Activated naive CD8-positive, alpha-beta T cell (primary cell): Measurements from ENCODE around the gene RUSC1.
"Not testable (repeated sequence)": the region's sequence is repeated elsewhere in the genome, so short reads cannot be mapped to it uniquely, and the experiment has no call there.

Source experiments
- H3K27ac Mint-ChIP-seq: one replicate; pipeline ENCODE4 v1.8.0; 2021; ENCODE audit warnings: mixed read lengths
- H3K27me3 Mint-ChIP-seq: one replicate; pipeline ENCODE4 v1.8.0; 2021; ENCODE audit warnings: mixed read lengths
- H3K36me3 Mint-ChIP-seq: one replicate; pipeline ENCODE4 v1.8.0; 2021; ENCODE audit warnings: mixed read lengths
- H3K4me1 Mint-ChIP-seq: one replicate; pipeline ENCODE4 v1.8.0; 2021; ENCODE audit warnings: low read depth, mixed read lengths
- H3K4me3 Mint-ChIP-seq: one replicate; pipeline ENCODE4 v1.8.0; 2021; ENCODE audit warnings: mild to moderate bottlenecking, mixed read lengths
- H3K9me3 Mint-ChIP-seq: one replicate; pipeline ENCODE4 v1.8.0; 2021; ENCODE audit warnings: low read depth, mixed read lengths

The RUSC1 gene

GRCh38 chr1:155324717-155325602 lies 4.3 kb downstream of the RUSC1 start:
- Mint-ChIP-seq H3K27ac (no peak overlapping the region), H3K4me3 (peak overlapping the region; percentile 84)

GRCh38 chr1:155325603-155325893 lies 4.9 kb downstream of the RUSC1 start:
- no peaks in the 10 kb centered on the region for H3K9me3 Mint-ChIP-seq
- peaks cover under 1% of the 10 kb centered on the region for H3K36me3 Mint-ChIP-seq
- peak overlapping the region; percentile 81 for H3K4me3 Mint-ChIP-seq
- no peak overlapping the region for H3K27ac Mint-ChIP-seq
- H3K4me1 Mint-ChIP-seq = peaks cover 22% of the 10 kb centered on the region
- H3K27me3 Mint-ChIP-seq = no peaks in the 10 kb centered on the region

More at GRCh38 chr1:155324717-155325602, 4.3 kb downstream of the RUSC1 start:
- Mint-ChIP-seq H3K9me3 (no peaks in the 10 kb centered on the region), H3K36me3 (no peaks in the 10 kb centered on the region), H3K27me3 (no peaks in the 10 kb centered on the region), H3K4me1 (peaks cover 27% of the 10 kb centered on the region)

DNA sequence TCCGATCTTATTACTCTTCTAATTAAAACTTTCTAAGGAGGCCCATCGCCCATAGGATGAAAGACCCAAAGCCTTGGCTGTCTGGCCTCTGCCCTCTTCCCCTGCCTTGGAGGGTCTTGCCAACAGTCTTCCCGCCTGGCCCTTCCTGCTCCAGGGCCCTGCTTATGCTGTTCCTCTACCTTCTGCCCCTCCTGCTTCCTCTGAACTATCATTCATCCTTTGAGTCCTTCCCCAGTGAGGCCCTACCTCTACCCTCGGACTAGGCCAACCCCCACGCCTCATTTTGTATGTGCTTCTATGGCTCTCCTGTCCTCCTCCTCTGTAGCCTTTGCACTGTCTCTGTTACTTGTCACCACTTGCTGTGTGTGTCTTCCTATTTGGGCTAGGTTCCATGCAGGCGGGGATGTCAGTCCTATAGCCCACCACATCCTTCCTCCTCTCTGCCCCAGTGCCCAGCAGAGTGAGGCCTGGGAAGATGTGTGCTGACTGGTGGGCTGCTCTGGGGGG lies 5.4 kb downstream of the RUSC1 start:
- Mint-ChIP-seq H3K36me3 (peaks cover 2% of the 10 kb centered on the region), H3K27me3 (no peaks in the 10 kb centered on the region), H3K27ac (peak overlapping the region; percentile 68), H3K9me3 (no peaks in the 10 kb centered on the region), H3K4me1 (peaks cover 17% of the 10 kb centered on the region), H3K4me3 (peak overlapping the region; percentile 81)

- H3K9me3 Mint-ChIP-seq = no peaks in the 10 kb centered on the region
- H3K4me3 Mint-ChIP-seq = no peak overlapping the region
- no peak overlapping the region for H3K27ac Mint-ChIP-seq
- peaks cover 2% of the 10 kb centered on the region for H3K36me3 Mint-ChIP-seq
- no peaks in the 10 kb centered on the region for H3K27me3 Mint-ChIP-seq
- H3K4me1 Mint-ChIP-seq = peaks cover 14% of the 10 kb centered on the region
These were observed 5.9 kb downstream of the RUSC1 start for GRCh38 chr1:155326631-155327037.

GRCh38 chr1:155327981-155328380 lies 7.3 kb downstream of the RUSC1 start:
- no peaks in the 10 kb centered on the region for H3K9me3 Mint-ChIP-seq
- no peak overlapping the region for H3K27ac Mint-ChIP-seq
- H3K4me3 Mint-ChIP-seq = no peak overlapping the region
- H3K36me3 Mint-ChIP-seq = peaks cover 2% of the 10 kb centered on the region
- H3K4me1 Mint-ChIP-seq = peaks cover 8% of the 10 kb centered on the region
- no peaks in the 10 kb centered on the region for H3K27me3 Mint-ChIP-seq

DNA sequence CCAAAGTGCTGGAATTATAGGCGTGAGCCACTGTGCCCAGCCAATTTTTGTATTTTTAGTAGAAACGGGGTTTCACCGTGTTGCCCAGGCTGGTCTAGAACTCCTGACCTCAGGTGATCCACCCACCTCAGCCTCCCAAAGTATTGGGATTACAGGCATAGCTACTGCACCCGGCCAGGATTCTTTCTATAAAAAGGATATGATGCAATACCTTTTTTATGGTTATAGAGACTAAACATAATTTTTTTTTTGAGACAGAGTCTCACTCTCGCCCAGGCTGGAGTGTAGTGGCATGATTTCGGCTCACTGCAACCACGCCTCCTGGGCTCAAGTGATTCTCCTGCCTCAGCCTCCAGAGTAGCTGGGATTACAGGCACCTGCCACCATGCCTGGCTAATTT lies 8.2 kb downstream of the RUSC1 start:
- H3K4me1 Mint-ChIP-seq, H3K27me3 Mint-ChIP-seq, H3K9me3 Mint-ChIP-seq, H3K4me3 Mint-ChIP-seq, H3K36me3 Mint-ChIP-seq: not testable (repeated sequence)
- peak overlapping the region; percentile 22 for H3K27ac Mint-ChIP-seq

GRCh38 chr1:155329980-155330598 lies 9.4 kb downstream of the RUSC1 start:
- Mint-ChIP-seq H3K4me1 (peaks cover 8% of the 10 kb centered on the region), H3K27me3 (no peaks in the 10 kb centered on the region), H3K4me3 (no peak overlapping the region), H3K36me3 (peaks cover 4% of the 10 kb centered on the region), H3K27ac (no peak overlapping the region), H3K9me3 (no peaks in the 10 kb centered on the region)

DNA sequence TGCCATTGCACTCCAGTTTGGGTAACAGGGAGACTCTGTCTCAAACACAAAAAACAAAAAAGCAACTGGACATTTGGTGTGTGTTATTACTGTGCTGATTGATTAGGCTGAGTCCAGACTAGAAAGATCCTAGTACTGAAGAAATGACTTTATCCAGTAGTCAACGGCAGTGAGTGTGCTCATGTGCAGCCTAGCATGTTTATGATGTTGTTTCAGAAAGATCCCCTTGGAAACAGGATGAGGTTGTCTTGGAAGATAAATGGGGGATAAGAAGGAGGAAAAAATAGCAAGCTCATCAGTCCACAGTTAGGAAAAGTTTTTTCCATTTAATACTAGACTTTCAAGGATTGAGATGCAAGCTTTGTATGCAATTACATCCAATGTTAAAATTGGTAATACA lies 14.3 kb downstream of the RUSC1 start:
- Mint-ChIP-seq H3K27me3 (no peaks in the 10 kb centered on the region), H3K36me3 (peaks cover 4% of the 10 kb centered on the region), H3K27ac (peak overlapping the region; percentile 54), H3K4me1 (no peaks in the 10 kb centered on the region), H3K4me3 (no peak overlapping the region), H3K9me3 (no peaks in the 10 kb centered on the region)

GRCh38 chr1:155339515-155340097 lies 18.9 kb downstream of the RUSC1 start:
- Mint-ChIP-seq H3K4me1 (no peaks in the 10 kb centered on the region), H3K4me3 (no peak overlapping the region), H3K27me3 (no peaks in the 10 kb centered on the region), H3K9me3 (no peaks in the 10 kb centered on the region), H3K36me3 (peaks cover 7% of the 10 kb centered on the region), H3K27ac (no peak overlapping the region)

GRCh38 chr1:155342842-155343241 lies 22.1 kb downstream of the RUSC1 start:
- H3K27me3 Mint-ChIP-seq = no peaks in the 10 kb centered on the region
- H3K36me3 Mint-ChIP-seq = peaks cover 8% of the 10 kb centered on the region
- H3K9me3 Mint-ChIP-seq = no peaks in the 10 kb centered on the region
- no peak overlapping the region for H3K27ac Mint-ChIP-seq
- H3K4me3 Mint-ChIP-seq = no peak overlapping the region
- H3K4me1 Mint-ChIP-seq = no peaks in the 10 kb centered on the region

DNA sequence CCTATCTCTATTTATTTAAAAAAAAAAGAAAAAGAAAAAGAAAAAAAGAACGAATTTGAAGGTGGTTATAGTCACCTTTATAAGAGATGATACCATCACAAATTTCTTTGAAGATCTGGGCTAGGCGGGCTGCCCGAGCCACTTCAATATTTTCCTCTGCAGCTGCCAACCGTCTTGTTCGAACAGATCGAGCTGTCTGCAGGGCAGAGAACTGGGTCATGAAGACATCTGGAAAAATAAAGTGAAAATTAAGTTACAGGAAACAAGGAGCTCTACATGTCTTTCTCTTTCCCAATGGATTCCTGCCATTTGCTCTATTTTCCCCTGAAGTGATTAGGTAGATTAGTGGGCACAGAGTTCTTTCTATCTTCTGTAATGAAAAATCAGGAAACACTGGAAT lies 31.9 kb downstream of the RUSC1 start:
- no peaks in the 10 kb centered on the region for H3K9me3 Mint-ChIP-seq
- H3K4me1 Mint-ChIP-seq = no peaks in the 10 kb centered on the region
- no peak overlapping the region for H3K4me3 Mint-ChIP-seq
- H3K36me3 Mint-ChIP-seq = no peaks in the 10 kb centered on the region
- no peaks in the 10 kb centered on the region for H3K27me3 Mint-ChIP-seq
- peak overlapping the region; percentile 43 for H3K27ac Mint-ChIP-seq

DNA sequence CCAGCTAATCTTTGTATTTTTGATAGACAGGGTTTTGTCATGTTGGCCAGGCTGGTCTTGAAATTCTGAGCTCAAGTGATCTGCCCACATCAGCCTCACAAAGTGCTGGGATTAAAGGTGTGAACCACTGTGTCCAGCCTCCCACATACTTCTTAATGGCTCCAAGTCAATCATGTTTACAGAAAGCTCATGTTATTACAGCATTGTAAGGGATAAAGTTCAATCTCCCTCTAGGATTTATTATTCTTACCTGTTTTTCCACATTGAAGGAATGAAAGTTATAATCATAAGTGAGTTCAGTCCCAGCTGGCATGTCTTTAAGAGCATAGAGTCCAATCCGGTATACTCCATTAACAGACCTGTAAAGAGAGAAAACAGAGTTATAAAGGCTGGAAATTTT lies 39.4 kb downstream of the RUSC1 start:
- no peaks in the 10 kb centered on the region for H3K36me3 Mint-ChIP-seq
- no peaks in the 10 kb centered on the region for H3K4me1 Mint-ChIP-seq
- no peak overlapping the region for H3K4me3 Mint-ChIP-seq
- H3K27ac Mint-ChIP-seq = peak overlapping the region; percentile 22
- H3K9me3 Mint-ChIP-seq = no peaks in the 10 kb centered on the region
- no peaks in the 10 kb centered on the region for H3K27me3 Mint-ChIP-seq

DNA sequence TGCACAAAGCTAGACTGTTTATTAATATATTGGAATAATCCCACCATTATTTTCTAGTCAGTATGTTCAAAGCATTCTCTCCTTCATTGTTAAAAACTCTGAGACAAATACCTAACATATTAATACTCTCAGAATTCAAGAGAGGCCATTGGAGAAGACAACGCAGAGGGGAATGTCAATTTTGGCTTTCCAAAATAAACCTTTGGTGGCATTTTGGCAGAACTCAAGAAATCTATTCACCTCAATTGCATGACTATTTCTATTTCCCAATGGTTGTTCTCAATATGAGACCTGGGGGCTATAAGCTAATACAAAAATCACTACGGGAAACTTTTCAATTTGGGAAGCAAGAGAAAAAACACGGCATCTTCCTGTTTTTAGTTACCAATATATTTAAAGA lies 58.5 kb downstream of the RUSC1 start:
- H3K4me1 Mint-ChIP-seq = peaks cover 10% of the 10 kb centered on the region
- H3K27ac Mint-ChIP-seq = no peak overlapping the region
- peaks cover 7% of the 10 kb centered on the region for H3K36me3 Mint-ChIP-seq
- H3K9me3 Mint-ChIP-seq = no peaks in the 10 kb centered on the region
- H3K4me3 Mint-ChIP-seq = no peak overlapping the region
- H3K27me3 Mint-ChIP-seq = no peaks in the 10 kb centered on the region

DNA sequence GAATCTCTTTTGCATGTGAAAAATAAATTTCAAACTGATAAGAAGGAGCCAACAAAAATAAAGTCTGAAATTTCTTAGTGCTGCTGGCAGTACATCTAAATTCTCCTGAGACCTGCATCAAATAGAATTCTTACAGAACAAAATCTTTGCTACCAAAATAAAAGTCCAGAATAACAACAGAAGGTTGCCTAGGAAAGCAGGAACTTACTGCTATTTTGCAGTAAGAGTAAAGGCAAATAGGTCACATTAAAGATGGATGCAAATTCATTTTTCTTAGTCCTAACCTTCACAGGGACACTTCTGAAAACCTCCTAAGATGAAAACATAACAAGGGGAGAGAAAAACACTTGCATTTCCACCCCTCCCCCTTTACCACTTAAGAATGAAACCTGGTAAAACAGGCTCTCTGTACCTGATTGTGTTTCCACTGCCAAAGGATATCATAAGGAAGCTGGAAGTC lies 59.0 kb downstream of the RUSC1 start:
- H3K4me3 Mint-ChIP-seq = no peak overlapping the region
- H3K36me3 Mint-ChIP-seq = peaks cover 7% of the 10 kb centered on the region
- no peaks in the 10 kb centered on the region for H3K27me3 Mint-ChIP-seq
- peaks cover 10% of the 10 kb centered on the region for H3K4me1 Mint-ChIP-seq
- H3K9me3 Mint-ChIP-seq = no peaks in the 10 kb centered on the region
- no peak overlapping the region for H3K27ac Mint-ChIP-seq
